HPDE6-E6E7 (cell line): ENCODE measurements around the gene HACD3.

ENCODE experiments used
- DNase-seq: peaks from one replicate; pipeline ENCODE4 v3.0.0; 2011; ENCODE audit warnings: missing footprints; ENCODE audit errors: extremely low spot score

The HACD3 gene

GRCh38 chr15:65530318-65531111 lies at the start of gene HACD3:
Gene HACD3, plus strand, starts transcription at chr15:65530463. Its CDS starts 169 bp downstream, at chr15:65530632.
- peak; percentile 86 for DNase-seq

GRCh38 chr15:65484876-65485275 lies 45.4 kb upstream of the HACD3 start:
- DNase-seq: no peak

GRCh38 chr15:65494076-65494475 lies 36.2 kb upstream of the HACD3 start:
- no peak for DNase-seq

- DNase-seq: no peak
Measured at GRCh38 chr15:65509321-65509720, 20.9 kb upstream of the HACD3 start.

GRCh38 chr15:65512189-65512588 lies 18.1 kb upstream of the HACD3 start:
- DNase-seq: no peak

GRCh38 chr15:65512807-65513416 lies 17.4 kb upstream of the HACD3 start:
- DNase-seq: no peak

- DNase-seq: peak; percentile 87
Measured at GRCh38 chr15:65516997-65517865, 13.0 kb upstream of the HACD3 start, which contains the start of gene DPP8. Gene DPP8, minus strand, starts transcription at chr15:65517689. Its CDS starts 5,136 bp downstream, at chr15:65512553.

GRCh38 chr15:65517866-65518207 lies 12.4 kb upstream of the HACD3 start:
- no peak for DNase-seq

- DNase-seq: no peak
Measured at GRCh38 chr15:65518633-65519285, 11.5 kb upstream of the HACD3 start.

- no peak for DNase-seq
Measured at GRCh38 chr15:65521350-65521749, 8.9 kb upstream of the HACD3 start.

GRCh38 chr15:65524226-65524625 lies 6.0 kb upstream of the HACD3 start:
- DNase-seq: no peak

GRCh38 chr15:65525622-65526021 lies 4.6 kb upstream of the HACD3 start:
- no peak for DNase-seq

- no peak for DNase-seq
Measured at GRCh38 chr15:65528461-65529060, 1.7 kb upstream of the HACD3 start.

GRCh38 chr15:65529762-65530317 lies 423 bp upstream of the HACD3 start:
- no peak for DNase-seq

- peak; percentile 32 for DNase-seq
Measured at GRCh38 chr15:65532738-65533051, 2.4 kb downstream of the HACD3 start.

GRCh38 chr15:65533057-65533756 lies 2.9 kb downstream of the HACD3 start:
- no peak for DNase-seq

- DNase-seq: no peak
Measured at GRCh38 chr15:65535192-65535591, 4.9 kb downstream of the HACD3 start.

GRCh38 chr15:65540314-65540713 lies 10.1 kb downstream of the HACD3 start:
- no peak for DNase-seq

GRCh38 chr15:65541231-65541820 lies 11.1 kb downstream of the HACD3 start:
- DNase-seq: no peak

- DNase-seq: no peak
Measured at GRCh38 chr15:65547841-65548240, 17.6 kb downstream of the HACD3 start.
